Spleen (tissue), 7 donors: ENCODE data around the gene RPUSD4.

Experiments used
- POLR2A ChIP-seq, 3 donors: fragments of 450-650 bp; IDR thresholded peaks; one replicate each; pipeline ENCODE4 v1.5.1; 2017; ENCODE audit warnings: antibody characterized with exemption in 3 of 3, mild to moderate bottlenecking in 1 of 3
- POLR2AphosphoS5 ChIP-seq, 3 donors: sonication (generic); formaldehyde crosslinking; IDR thresholded peaks; one replicate each; pipeline ENCODE4 v1.5.1; 2017; ENCODE audit warnings: antibody characterized with exemption in 3 of 3
- TF ChIP-seq, protein P1 (sequence below), 11 experiments: fragments of 200-600 bp in 7 of 11; fragments of 450-650 bp in 4 of 11; sonication (generic) in 4 of 11; IDR thresholded peaks in 8 of 11; conservative IDR thresholded peaks in 3 of 11; 1 replicate in 7 of 11; 2 replicates in 4 of 11; pipeline versions ENCODE4 v1.4.0 to v1.8.0; 2016 to 2021; ENCODE audit warnings: antibody characterized with exemption in 11 of 11, inconsistent platforms in 4 of 11, mild to moderate bottlenecking in 1 of 11
- donor health status: DM: no; HTN: no; CAD: no; lungs with moderate emphysema.
- donor health status: DM: no; HTN: no; CAD: no.
- donor health status: DM: no; HTN: no; CAD: no.

DNA sequence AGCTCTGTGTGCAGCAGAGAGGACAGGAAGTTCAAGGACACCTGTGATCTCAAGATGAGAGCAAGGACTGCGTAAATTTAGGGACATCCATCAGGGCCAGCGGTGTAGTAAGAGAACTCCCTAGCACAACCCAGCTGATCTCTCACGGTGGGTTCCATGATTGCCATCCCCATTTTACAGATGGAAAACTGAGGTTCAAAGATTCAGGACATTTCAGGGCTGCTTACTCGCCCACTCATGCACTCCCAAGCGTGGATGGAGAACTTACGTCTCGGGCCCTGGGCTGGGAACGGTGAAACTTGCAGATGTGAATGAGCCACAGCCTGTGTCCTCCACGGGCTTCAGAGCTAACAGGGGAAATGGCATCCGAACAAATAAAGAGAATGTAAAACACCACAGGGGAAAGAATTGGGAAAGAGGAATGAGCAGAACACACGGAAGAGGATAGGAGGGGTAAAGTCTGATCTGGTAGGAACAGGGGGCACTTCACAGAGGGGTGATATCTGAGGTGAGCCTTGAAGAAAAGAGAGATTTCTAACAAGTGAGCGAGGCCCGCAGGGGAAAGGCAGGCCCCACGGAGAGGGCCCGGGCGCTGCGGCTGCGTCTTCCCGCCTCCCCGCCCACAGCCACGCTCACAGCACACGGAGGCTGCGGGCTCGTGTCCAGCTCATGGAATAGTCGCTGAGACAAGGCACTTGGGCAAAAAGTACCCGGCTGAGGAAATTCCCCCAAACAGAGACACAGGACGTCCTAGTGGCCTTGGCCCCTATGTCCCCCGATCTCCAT is 55.9 kb downstream of the RPUSD4 start:
- TF ChIP-seq, protein P1, sequence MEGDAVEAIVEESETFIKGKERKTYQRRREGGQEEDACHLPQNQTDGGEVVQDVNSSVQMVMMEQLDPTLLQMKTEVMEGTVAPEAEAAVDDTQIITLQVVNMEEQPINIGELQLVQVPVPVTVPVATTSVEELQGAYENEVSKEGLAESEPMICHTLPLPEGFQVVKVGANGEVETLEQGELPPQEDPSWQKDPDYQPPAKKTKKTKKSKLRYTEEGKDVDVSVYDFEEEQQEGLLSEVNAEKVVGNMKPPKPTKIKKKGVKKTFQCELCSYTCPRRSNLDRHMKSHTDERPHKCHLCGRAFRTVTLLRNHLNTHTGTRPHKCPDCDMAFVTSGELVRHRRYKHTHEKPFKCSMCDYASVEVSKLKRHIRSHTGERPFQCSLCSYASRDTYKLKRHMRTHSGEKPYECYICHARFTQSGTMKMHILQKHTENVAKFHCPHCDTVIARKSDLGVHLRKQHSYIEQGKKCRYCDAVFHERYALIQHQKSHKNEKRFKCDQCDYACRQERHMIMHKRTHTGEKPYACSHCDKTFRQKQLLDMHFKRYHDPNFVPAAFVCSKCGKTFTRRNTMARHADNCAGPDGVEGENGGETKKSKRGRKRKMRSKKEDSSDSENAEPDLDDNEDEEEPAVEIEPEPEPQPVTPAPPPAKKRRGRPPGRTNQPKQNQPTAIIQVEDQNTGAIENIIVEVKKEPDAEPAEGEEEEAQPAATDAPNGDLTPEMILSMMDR (IDR thresholded peaks at IDR 0.05 in 8 of 11, conservative IDR thresholded peaks at IDR 0.05 in 3 of 11), result no peak
- TF ChIP-seq POLR2A (IDR thresholded peaks at IDR 0.05) (no peak), POLR2AphosphoS5 (IDR thresholded peaks at IDR 0.05) (no peak)
